ENCODE results near the gene FNDC3B. TPM values are rescaled to one million over a fixed set of nuclear protein-coding genes. Genes with fewer than 3 reads are reported as not detected.

Gene FNDC3B
- total and polyA plus RNA-seq, 9 donors = 22.1 to 198 (median 108) TPM

DNA sequence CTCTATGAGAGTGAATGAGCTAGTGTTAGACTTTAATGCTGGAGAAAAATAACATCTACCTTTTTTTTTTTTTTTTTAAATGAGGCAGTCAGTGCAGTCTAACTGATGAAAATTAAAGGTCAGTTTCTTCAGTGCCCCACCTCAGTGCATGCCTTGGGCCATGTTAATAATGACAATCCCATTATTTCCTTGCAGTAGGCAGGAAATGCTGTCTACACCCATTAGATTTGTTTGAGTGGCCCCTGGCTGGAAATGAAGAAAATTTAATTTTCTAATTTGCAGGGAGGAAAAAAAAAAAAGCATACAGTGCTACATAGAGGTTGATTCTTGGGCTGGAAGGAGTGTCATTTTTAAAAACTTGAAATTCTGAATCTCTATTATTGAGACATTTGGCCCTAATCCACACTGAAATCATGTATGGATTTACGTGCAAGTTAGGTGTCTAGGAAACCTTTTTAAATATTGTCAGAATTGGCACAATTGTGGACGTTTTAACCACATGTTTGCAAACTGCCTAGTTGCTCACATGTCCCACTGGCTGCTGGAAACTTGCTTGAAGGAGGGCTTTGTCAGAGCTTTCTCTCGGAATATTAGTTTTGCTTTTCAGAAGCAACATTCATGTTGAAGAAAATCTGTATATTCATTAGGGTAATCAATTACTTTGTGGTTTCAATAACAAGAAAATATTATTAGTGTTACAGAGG, 18.4 kb downstream of the FNDC3B start:
- TF ChIP-seq EP300 (IDR thresholded peaks at IDR 0.05) (no peak), POLR2A (IDR thresholded peaks at IDR 0.05) (no peak)
- TF ChIP-seq, protein P1, sequence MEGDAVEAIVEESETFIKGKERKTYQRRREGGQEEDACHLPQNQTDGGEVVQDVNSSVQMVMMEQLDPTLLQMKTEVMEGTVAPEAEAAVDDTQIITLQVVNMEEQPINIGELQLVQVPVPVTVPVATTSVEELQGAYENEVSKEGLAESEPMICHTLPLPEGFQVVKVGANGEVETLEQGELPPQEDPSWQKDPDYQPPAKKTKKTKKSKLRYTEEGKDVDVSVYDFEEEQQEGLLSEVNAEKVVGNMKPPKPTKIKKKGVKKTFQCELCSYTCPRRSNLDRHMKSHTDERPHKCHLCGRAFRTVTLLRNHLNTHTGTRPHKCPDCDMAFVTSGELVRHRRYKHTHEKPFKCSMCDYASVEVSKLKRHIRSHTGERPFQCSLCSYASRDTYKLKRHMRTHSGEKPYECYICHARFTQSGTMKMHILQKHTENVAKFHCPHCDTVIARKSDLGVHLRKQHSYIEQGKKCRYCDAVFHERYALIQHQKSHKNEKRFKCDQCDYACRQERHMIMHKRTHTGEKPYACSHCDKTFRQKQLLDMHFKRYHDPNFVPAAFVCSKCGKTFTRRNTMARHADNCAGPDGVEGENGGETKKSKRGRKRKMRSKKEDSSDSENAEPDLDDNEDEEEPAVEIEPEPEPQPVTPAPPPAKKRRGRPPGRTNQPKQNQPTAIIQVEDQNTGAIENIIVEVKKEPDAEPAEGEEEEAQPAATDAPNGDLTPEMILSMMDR (IDR thresholded peaks at IDR 0.05) = no peak
- 43 to 51% (median 44%) methylated on average over 3 of the region's 3 CpGs for WGBS, 3 donors
- no peak overlapping the region for H3K4me3 ChIP-seq
- H3K9me3 ChIP-seq = no peaks in the 10 kb centered on the region
- no peak for DNase-seq
- no peak overlapping the region for H3K27ac ChIP-seq
- intact Hi-C loops (cut with DNase I) = no loop called here
- peaks cover 9% of the 10 kb centered on the region for H3K4me1 ChIP-seq (ENCODE audit: insufficient read depth)
- H3K36me3 ChIP-seq = no peaks in the 10 kb centered on the region
- no peaks in the 10 kb centered on the region for H3K27me3 ChIP-seq

DNA sequence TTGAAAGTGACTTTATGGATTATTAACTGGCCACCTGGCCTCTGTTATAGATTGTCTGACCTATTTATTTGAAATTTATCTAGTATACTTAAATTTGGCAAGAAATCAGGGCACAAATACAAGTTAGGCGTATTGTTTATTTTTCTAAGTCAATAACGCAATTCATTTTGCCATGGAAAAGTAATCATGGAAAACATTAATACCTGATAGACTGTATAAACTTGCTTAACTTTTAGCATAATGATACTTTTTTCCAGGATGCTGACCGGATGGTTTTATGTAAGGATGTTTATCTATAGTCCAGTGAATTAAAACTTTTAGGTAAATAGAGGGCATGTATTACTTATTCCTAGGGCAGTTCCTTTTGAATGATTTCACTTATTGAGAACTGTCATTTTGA, 20.2 kb downstream of the FNDC3B start:
- no peaks in the 10 kb centered on the region for H3K36me3 ChIP-seq
- intact Hi-C loops (cut with DNase I) = no loop called here
- no peaks in the 10 kb centered on the region for H3K27me3 ChIP-seq
- no peak overlapping the region for H3K4me3 ChIP-seq
- 80 to 88% (median 81%) methylated on average over 3 of the region's 3 CpGs for WGBS, 3 donors
- DNase-seq = no peak
- TF ChIP-seq EP300 (IDR thresholded peaks at IDR 0.05) = no peak
- no peak for TF ChIP-seq POLR2A (IDR thresholded peaks at IDR 0.05)
- TF ChIP-seq, protein P1 (IDR thresholded peaks at IDR 0.05) = no peak
- no peak overlapping the region for H3K27ac ChIP-seq
- H3K9me3 ChIP-seq = no peaks in the 10 kb centered on the region
- peaks cover 11% of the 10 kb centered on the region for H3K4me1 ChIP-seq (ENCODE audit: insufficient read depth)

DNA sequence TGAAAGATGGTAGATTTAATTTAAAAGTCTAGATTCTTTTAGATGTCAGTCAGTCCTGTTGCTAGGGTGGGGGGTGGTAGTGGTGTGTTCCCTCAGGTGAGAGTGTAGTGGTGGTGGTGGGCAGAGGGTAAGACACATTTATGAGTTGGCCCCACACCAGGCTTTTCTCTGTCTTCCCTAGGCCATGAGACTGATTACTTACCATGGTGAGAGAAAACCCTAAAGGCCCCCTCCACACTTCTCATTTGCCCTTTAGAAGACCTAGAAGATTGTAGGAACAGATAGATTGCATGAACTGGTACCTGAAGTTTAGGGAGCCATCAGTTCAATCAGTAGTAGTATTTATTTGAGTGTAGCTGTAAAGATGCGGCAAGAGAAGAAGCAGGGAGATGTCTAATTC, 20.9 kb downstream of the FNDC3B start:
- Histone ChIP-seq H3K36me3 (no peaks in the 10 kb centered on the region), H3K9me3 (no peaks in the 10 kb centered on the region), H3K27ac (no peak overlapping the region), H3K27me3 (no peaks in the 10 kb centered on the region), H3K4me1 (ENCODE audit: insufficient read depth) (peaks cover 10% of the 10 kb centered on the region), H3K4me3 (no peak overlapping the region)
- no peak for TF ChIP-seq EP300 (IDR thresholded peaks at IDR 0.05)
- no peak for TF ChIP-seq POLR2A (IDR thresholded peaks at IDR 0.05)
- TF ChIP-seq, protein P1 (IDR thresholded peaks at IDR 0.05) = no peak
- intact Hi-C loops (cut with DNase I) = no loop called here
- DNase-seq = no peak
- WGBS, 3 donors = 93 to 94% (median 94%) methylated on average over 1 of the region's 1 CpG

DNA sequence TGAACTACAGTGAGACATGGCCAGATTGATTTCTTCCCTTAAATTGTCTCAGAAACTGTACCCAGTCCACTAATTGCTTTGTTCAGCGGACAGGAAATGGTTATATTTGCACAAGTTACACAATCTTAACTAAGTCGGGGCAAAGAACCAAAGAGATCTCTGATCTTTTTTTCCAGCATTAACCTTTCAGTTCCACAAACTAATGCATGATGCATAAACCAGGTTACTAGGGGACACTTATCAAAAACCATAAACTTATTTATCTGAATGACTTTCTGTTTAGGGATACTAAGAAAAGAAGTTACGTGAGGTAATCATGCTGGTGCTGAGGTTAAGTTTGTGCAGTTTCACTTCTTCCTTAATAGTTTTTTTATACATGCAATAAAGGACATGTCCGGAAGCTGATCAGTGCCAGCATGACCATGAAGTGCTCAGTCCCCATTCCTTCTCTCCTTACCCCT, 22.4 kb downstream of the FNDC3B start:
- DNase-seq = no peak
- Histone ChIP-seq H3K27me3 (no peaks in the 10 kb centered on the region), H3K36me3 (no peaks in the 10 kb centered on the region), H3K4me3 (no peak overlapping the region), H3K4me1 (ENCODE audit: insufficient read depth) (peaks cover 11% of the 10 kb centered on the region), H3K9me3 (no peaks in the 10 kb centered on the region), H3K27ac (no peak overlapping the region)
- intact Hi-C loops (cut with DNase I) = no loop called here
- TF ChIP-seq POLR2A (IDR thresholded peaks at IDR 0.05) (no peak), EP300 (IDR thresholded peaks at IDR 0.05) (no peak)
- TF ChIP-seq, protein P1 (IDR thresholded peaks at IDR 0.05) = no peak
- WGBS, 3 donors = 34 to 39% (median 36%) methylated on average over 4 of the region's 4 CpGs
